Prostate gland (tissue), 2 donors: ENCODE measurements around the gene RASGRF2. TPM values are rescaled to one million over a fixed set of nuclear protein-coding genes. Genes with fewer than 3 reads are reported as not detected.

Experiments used
- DNase-seq: peaks from one replicate; pipeline ENCODE4 v3.0.0-alpha.2; 2019; ENCODE audit warnings: low spot score
- H3K27ac ChIP-seq, 2 donors: fragments of 200-600 bp; sonication (generic); 2 replicates each; pipeline ENCODE4 v1.5.1; 2017 to 2019
- H3K27me3 ChIP-seq: fragments of 200-600 bp; sonication (generic); replicated peaks from 2 replicates; pipeline ENCODE4 v1.5.1; 2019; ENCODE audit not compliant: insufficient read depth
- H3K36me3 ChIP-seq, 2 donors: fragments of 200-600 bp; sonication (generic); 1 replicate in 1 of 2; 2 replicates in 1 of 2; pipeline versions ENCODE4 v1.5.1 to v1.8.1; 2017 to 2019
- H3K4me1 ChIP-seq: fragments of 200-600 bp; sonication (generic); replicated peaks from 2 replicates; pipeline ENCODE4 v1.5.1; 2019
- H3K4me3 ChIP-seq, 2 donors: fragments of 200-600 bp; sonication (generic); 2 replicates each; pipeline ENCODE4 v1.5.1; 2017 to 2019
- H3K9me3 ChIP-seq: fragments of 200-600 bp; sonication (generic); 2 replicates; pipeline ENCODE4 v1.5.1; 2017
- POLR2A ChIP-seq: fragments of 450-650 bp; IDR thresholded peaks from one replicate; pipeline ENCODE4 v1.6.1; 2016; ENCODE audit warnings: antibody characterized with exemption, mild to moderate bottlenecking
- POLR2AphosphoS5 ChIP-seq: sonication (generic); formaldehyde crosslinking; IDR thresholded peaks from one replicate; pipeline ENCODE4 v1.6.1; 2017; ENCODE audit warnings: antibody characterized with exemption
- WGBS: methylation state at CpG from one replicate; pipeline ENCODE4 v1.1.5; 2018; 5-methylcytosine and 5-hydroxymethylcytosine counted together
- intact Hi-C: fragments of 100-400 bp; cut with DNase I; formaldehyde crosslinking; loops from one replicate; pipeline ENCODE4 v1.14.2; 2022
- total RNA-seq, 2 donors: library from RNA; depleted of rRNA; stranded (reverse); fragments of >200 nt; gene quantifications; one replicate each; pipeline ENCODE4 v1.1.0, GENCODE V29; 2016
- TF ChIP-seq, protein P1 (sequence below), 4 experiments: fragments of 200-600 bp in 2 of 4; fragments of 450-650 bp in 2 of 4; sonication (generic) in 2 of 4; IDR thresholded peaks; 1 replicate in 3 of 4; 2 replicates in 1 of 4; pipeline ENCODE4 v1.5.1; 2016 to 2019; ENCODE audit warnings: antibody characterized with exemption in 4 of 4, mild to moderate bottlenecking in 2 of 4, moderate library complexity in 2 of 4

RASGRF2 gene
- total RNA-seq, 2 donors from 2014 or later: 3.0 to 7.6 TPM

DNA sequence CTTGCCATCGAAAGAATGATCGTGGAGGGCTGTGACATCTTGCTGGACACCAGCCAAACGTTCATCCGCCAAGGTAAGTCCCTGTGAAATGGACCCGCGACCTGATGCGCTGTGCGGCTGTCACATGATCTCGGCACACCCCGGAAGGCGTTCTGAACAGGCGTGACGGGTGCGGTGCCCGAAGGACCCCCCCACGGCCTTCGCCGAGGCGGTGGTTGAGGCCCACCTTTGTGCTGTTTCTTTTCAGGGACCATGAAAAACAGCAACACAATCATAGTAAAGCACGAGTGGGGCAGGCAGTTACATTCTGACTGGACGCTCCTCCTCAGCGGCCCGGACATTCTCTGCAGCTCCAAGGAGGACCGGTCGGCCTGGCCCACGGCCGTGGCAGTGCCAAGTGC, 126.7 kb downstream of the RASGRF2 start:
- Histone ChIP-seq H3K27ac (no peak overlapping the region), H3K27me3 (no peaks in the 10 kb centered on the region), H3K36me3 (no peaks in the 10 kb centered on the region), H3K9me3 (no peaks in the 10 kb centered on the region), H3K4me3 (no peak overlapping the region), H3K4me1 (no peaks in the 10 kb centered on the region)
- 93% methylated on average over 27 of the region's 27 CpGs for WGBS
- intact Hi-C loops: no loop called here
- no peak for TF ChIP-seq POLR2A
- no peak for TF ChIP-seq POLR2AphosphoS5
- TF ChIP-seq, protein P1, sequence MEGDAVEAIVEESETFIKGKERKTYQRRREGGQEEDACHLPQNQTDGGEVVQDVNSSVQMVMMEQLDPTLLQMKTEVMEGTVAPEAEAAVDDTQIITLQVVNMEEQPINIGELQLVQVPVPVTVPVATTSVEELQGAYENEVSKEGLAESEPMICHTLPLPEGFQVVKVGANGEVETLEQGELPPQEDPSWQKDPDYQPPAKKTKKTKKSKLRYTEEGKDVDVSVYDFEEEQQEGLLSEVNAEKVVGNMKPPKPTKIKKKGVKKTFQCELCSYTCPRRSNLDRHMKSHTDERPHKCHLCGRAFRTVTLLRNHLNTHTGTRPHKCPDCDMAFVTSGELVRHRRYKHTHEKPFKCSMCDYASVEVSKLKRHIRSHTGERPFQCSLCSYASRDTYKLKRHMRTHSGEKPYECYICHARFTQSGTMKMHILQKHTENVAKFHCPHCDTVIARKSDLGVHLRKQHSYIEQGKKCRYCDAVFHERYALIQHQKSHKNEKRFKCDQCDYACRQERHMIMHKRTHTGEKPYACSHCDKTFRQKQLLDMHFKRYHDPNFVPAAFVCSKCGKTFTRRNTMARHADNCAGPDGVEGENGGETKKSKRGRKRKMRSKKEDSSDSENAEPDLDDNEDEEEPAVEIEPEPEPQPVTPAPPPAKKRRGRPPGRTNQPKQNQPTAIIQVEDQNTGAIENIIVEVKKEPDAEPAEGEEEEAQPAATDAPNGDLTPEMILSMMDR (IDR thresholded peaks at IDR 0.05): no peak
- no peak for DNase-seq

DNA sequence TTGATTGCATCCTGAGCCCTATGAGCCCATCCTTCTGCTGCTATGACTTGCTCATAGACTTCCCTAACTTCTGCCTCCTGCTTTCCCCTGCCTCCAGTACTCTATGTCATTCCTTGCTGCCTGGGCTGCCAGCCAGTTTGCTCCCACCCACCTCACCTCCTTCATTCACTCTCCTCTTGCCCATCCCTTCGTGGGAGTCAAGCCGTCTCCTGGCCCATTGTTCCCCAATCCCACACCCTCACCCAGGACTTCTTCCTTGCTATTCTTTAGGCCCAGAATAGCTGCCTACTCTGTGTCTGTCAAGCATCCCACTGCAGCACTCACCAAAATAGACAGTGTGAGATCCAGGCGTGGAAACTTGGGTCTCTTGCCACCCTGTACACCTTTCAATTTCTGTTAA, 131.0 kb downstream of the RASGRF2 start:
- Histone ChIP-seq H3K36me3 (no peaks in the 10 kb centered on the region), H3K27ac (no peak overlapping the region), H3K9me3 (no peaks in the 10 kb centered on the region), H3K27me3 (no peaks in the 10 kb centered on the region), H3K4me3 (no peak overlapping the region), H3K4me1 (no peaks in the 10 kb centered on the region)
- intact Hi-C loops: no loop called here
- no peak for DNase-seq
- no peak for TF ChIP-seq POLR2AphosphoS5
- TF ChIP-seq, protein P1 (IDR thresholded peaks at IDR 0.05): no peak
- no peak for TF ChIP-seq POLR2A
- 85% methylated on average over 3 of the region's 3 CpGs for WGBS

DNA sequence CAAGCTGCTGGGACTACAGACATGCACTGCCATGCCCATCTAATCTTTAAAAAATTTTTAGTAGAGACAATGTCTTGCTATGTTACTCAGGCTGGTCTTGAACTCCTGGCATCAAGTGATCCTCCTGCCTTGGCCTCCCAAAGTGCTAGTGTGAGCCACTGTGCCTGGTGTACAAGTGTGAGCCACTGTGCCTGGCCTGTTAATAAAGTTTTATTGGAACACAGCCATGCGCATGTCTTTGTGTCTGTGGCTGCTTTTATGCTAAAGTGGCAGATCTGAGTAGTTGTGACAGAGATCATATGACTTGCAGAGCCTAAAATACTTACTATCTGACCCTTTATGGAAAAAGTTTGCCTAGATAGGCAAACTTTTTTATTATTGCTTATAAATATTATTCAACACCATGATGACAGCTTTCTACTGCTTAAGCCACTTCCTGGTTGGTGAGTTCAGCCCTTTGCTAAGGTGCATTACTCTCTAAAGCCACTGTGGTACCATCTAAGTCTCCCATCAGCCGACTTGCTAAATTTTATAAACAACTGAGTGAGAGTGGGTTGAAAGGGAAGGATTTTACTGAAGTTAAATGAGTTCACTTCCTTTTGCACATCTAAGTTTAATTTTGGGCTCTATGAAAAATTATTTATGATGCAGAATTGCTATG, 133.5 kb downstream of the RASGRF2 start:
- no peak overlapping the region for H3K4me3 ChIP-seq
- no peak for DNase-seq
- intact Hi-C loops: no loop called here

DNA sequence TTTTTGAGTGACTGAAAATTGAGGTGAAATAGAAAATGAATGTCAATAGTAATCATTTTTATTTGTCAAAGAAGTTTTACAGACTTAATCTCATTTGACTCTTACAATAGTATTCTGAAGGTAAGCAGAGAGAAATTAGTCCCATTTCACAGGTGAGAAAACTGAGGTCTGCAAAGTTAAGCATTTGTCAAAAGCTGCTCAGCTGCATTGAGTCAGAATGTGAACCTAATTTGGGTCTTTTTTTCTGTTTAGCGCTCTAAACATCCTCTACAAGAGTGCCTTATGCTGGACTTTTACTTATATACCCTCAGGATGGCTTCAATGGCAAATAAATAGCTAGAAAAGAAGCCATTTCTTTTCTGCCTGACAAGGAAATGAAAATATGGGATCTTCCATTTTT, 135.7 kb downstream of the RASGRF2 start:
- intact Hi-C loops: no loop called here
- Histone ChIP-seq H3K4me1 (no peaks in the 10 kb centered on the region), H3K36me3 (no peaks in the 10 kb centered on the region), H3K4me3 (no peak overlapping the region), H3K9me3 (no peaks in the 10 kb centered on the region), H3K27ac (no peak overlapping the region), H3K27me3 (no peaks in the 10 kb centered on the region)
- DNase-seq: no peak
- 95% methylated on average over 1 of the region's 1 CpG for WGBS
- no peak for TF ChIP-seq POLR2AphosphoS5
- TF ChIP-seq POLR2A: no peak
- TF ChIP-seq, protein P1 (IDR thresholded peaks at IDR 0.05): no peak

More for the DNA sequence above, 133.5 kb downstream of the RASGRF2 start:
- Histone ChIP-seq H3K36me3 (no peaks in the 10 kb centered on the region), H3K27me3 (no peaks in the 10 kb centered on the region), H3K4me1 (no peaks in the 10 kb centered on the region), H3K9me3 (no peaks in the 10 kb centered on the region), H3K27ac (no peak overlapping the region)
- no peak for TF ChIP-seq POLR2A
- TF ChIP-seq, protein P1 (IDR thresholded peaks at IDR 0.05): no peak
- no peak for TF ChIP-seq POLR2AphosphoS5
- WGBS: 67% methylated on average over 2 of the region's 2 CpGs

DNA sequence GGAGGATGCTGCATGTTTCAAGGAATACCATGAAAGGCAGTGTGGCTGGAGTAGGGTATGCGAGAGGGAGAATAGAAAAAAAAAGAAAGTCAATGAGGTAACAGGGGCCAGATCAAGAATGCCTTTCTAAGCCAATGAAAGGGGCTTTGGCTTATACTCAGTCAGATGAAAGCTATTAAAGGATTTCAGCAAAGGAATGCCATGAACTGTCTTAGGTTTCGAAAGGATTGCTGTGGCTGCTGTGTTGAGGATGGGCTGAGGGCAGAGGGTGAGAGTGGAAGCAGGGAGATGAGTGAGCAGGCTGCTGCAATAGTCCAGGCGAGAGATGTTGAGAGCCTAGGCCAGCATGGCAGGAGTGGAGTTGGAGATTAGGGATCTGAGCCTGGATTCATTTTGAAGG, 137.6 kb downstream of the RASGRF2 start:
- intact Hi-C loops: no loop called here
- TF ChIP-seq POLR2AphosphoS5: no peak
- no peak overlapping the region for H3K4me3 ChIP-seq
- H3K27ac ChIP-seq: no peak overlapping the region
- H3K36me3 ChIP-seq: no peaks in the 10 kb centered on the region
- WGBS: 94% methylated on average over 3 of the region's 3 CpGs
- no peak for DNase-seq
- no peaks in the 10 kb centered on the region for H3K27me3 ChIP-seq
- H3K4me1 ChIP-seq: no peaks in the 10 kb centered on the region
- H3K9me3 ChIP-seq: no peaks in the 10 kb centered on the region
